B cell (primary cell): ENCODE data around the gene UBXN6. TPM values are rescaled to one million over a fixed set of nuclear protein-coding genes. Genes with fewer than 3 reads are reported as not detected.

Experiments used
- ATAC-seq: fragments of 200-7000 bp; cut with Tn5 transposase; one replicate; pipeline ENCODE4 v1.10.0; 2021; ENCODE audit warnings: low read depth, mild to moderate bottlenecking, moderate number of reproducible peaks, moderate library complexity
- CTCF ChIA-PET: fragments of 350-600 bp; sonication (Branson Sonifier 250); formaldehyde crosslinking; loops from one replicate; lab custom pipeline; 2021; ENCODE audit warnings: antibody characterized with exemption, inconsistent platforms; lab: Charles Lee
- POLR2A ChIA-PET: fragments of 350-600 bp; sonication (Branson Sonifier 250); formaldehyde crosslinking; loops from one replicate; lab custom pipeline; 2021; ENCODE audit warnings: antibody characterized with exemption; lab: Charles Lee
- DNase-seq: peaks from one replicate; pipeline ENCODE4 v3.0.0; 2013
- H2AFZ ChIP-seq: 2 replicates; pipeline ENCODE4 v1.6.1; 2012; ENCODE audit warnings: mild to moderate bottlenecking, low read depth, low read length; ENCODE audit not compliant: insufficient read depth, poor library complexity, severe bottlenecking
- H3K27ac ChIP-seq, 2 donors: 1 replicate in 1 of 2; 2 replicates in 1 of 2; pipeline ENCODE4 v1.5.1; 2012 to 2013; ENCODE audit warnings: low read length in 2 of 2, mild to moderate bottlenecking in 2 of 2, moderate library complexity in 1 of 2
- H3K27me3 ChIP-seq, 4 experiments: fragments of 200-600 bp in 1 of 4; sonication (generic) in 1 of 4; replicated peaks in 1 of 4; 1 replicate in 2 of 4; 2 replicates in 2 of 4; pipeline versions ENCODE4 v1.6.1 to v1.7.0; 2013 to 2016; ENCODE audit warnings: low read length in 3 of 4, mild to moderate bottlenecking in 2 of 4, mixed read lengths in 1 of 4, moderate library complexity in 1 of 4; ENCODE audit not compliant: insufficient read depth in 4 of 4, control insufficient read depth in 3 of 4; ENCODE audit errors: control extremely low read depth in 1 of 4
- H3K36me3 ChIP-seq, 2 experiments: replicated peaks in 1 of 2; 1 replicate in 1 of 2; 2 replicates in 1 of 2; pipeline versions ENCODE4 v1.6.1 to v1.7.1; 2013; ENCODE audit warnings: low read length in 1 of 2; ENCODE audit not compliant: insufficient read depth in 2 of 2, control insufficient read depth in 1 of 2; ENCODE audit errors: control extremely low read depth in 1 of 2, extremely low read depth in 1 of 2
- H3K4me1 ChIP-seq, 2 donors: fragments of 200-600 bp in 1 of 2; sonication (generic) in 1 of 2; 1 replicate in 1 of 2; 2 replicates in 1 of 2; pipeline versions ENCODE4 v1.5.1 to v1.6.1; 2013 to 2017; ENCODE audit warnings: low read length in 2 of 2; ENCODE audit not compliant: control insufficient read depth in 2 of 2, insufficient read depth in 2 of 2
- H3K4me2 ChIP-seq: replicated peaks from 2 replicates; pipeline ENCODE3; 2012; ENCODE audit warnings: mild to moderate bottlenecking, low read depth, low read length; ENCODE audit not compliant: poor library complexity, severe bottlenecking
- H3K4me3 ChIP-seq, 5 experiments: fragments of 200-600 bp in 1 of 5; sonication (generic) in 1 of 5; 1 replicate in 3 of 5; 2 replicates in 2 of 5; pipeline versions ENCODE4 v1.5.1 to v1.7.0; 2011 to 2016; ENCODE audit warnings: low read length in 4 of 5, mild to moderate bottlenecking in 4 of 5, low read depth in 2 of 5, control low read depth in 1 of 5, moderate library complexity in 1 of 5; ENCODE audit not compliant: insufficient read depth in 1 of 5; ENCODE audit errors: control extremely low read depth in 1 of 5, extremely low read depth in 1 of 5
- H3K79me2 ChIP-seq: fragments of 200-600 bp; sonication (generic); one replicate; pipeline ENCODE4 v1.6.0; 2016; ENCODE audit warnings: low read length; ENCODE audit not compliant: control insufficient read depth, insufficient read depth
- H3K9ac ChIP-seq: fragments of 200-600 bp; sonication (generic); 2 replicates; pipeline ENCODE4 v1.6.1; 2017; ENCODE audit warnings: mild to moderate bottlenecking, low read length, moderate library complexity
- H3K9me3 ChIP-seq, 3 donors: one replicate each; pipeline versions ENCODE4 v1.6.1 to v1.7.1; 2013; ENCODE audit warnings: low read length in 2 of 3; ENCODE audit not compliant: control insufficient read depth in 2 of 3, insufficient read depth in 1 of 3; ENCODE audit errors: control extremely low read depth in 1 of 3
- H4K20me1 ChIP-seq: 2 replicates; pipeline ENCODE4 v1.6.0; 2012; ENCODE audit warnings: mild to moderate bottlenecking, low read length; ENCODE audit not compliant: insufficient read depth, control insufficient read depth, poor library complexity, severe bottlenecking
- H3K27ac Mint-ChIP-seq: one replicate; pipeline ENCODE4 v1.8.0; 2021; ENCODE audit warnings: mixed read lengths
- H3K27me3 Mint-ChIP-seq: one replicate; pipeline ENCODE4 v1.8.0; 2021; ENCODE audit warnings: mixed read lengths
- H3K4me1 Mint-ChIP-seq: one replicate; pipeline ENCODE4 v1.8.0; 2021; ENCODE audit warnings: mixed read lengths
- H3K4me3 Mint-ChIP-seq: one replicate; pipeline ENCODE4 v1.8.0; 2021; ENCODE audit warnings: mixed read lengths
- H3K9me3 Mint-ChIP-seq: one replicate; pipeline ENCODE4 v1.8.0; 2022; ENCODE audit warnings: mixed read lengths; ENCODE audit not compliant: insufficient read depth
- EZH2 ChIP-seq: IDR thresholded peaks from 2 replicates; pipeline ENCODE4 v1.6.1; 2012; ENCODE audit warnings: borderline replicate concordance, low read depth, mild to moderate bottlenecking, moderate library complexity, low read length; ENCODE audit not compliant: insufficient read depth, poor library complexity, severe bottlenecking
- WGBS: methylation state at CpG from one replicate; pipeline ENCODE4 v1.1.5; 2013; ENCODE audit warnings: missing lambda C conversion rate; ENCODE audit not compliant: insufficient coverage; 5-methylcytosine and 5-hydroxymethylcytosine counted together
- intact Hi-C: fragments of 100-400 bp; cut with micrococcal nuclease; formaldehyde crosslinking; loops from one replicate; pipeline ENCODE4 v1.10.0; 2022
- polyA plus RNA-seq: library from polyadenylated mRNA; depleted of rRNA; stranded (reverse); fragments of >200 nt; gene quantifications from 2 replicates; pipeline ENCODE4 v1.2.3, GENCODE V29; 2012
- total RNA-seq, 2 donors: library from RNA; stranded (reverse); fragments of 120-200 nt in 1 of 2; gene quantifications; 1 replicate in 1 of 2; 2 replicates in 1 of 2; pipeline versions ENCODE4 v1.2.3 to v1.2.4, GENCODE V29; 2013 to 2022
- TF ChIP-seq, protein P1 (sequence below): fragments of 200-600 bp; IDR thresholded peaks from one replicate; pipeline ENCODE4 v1.8.0; 2022; ENCODE audit warnings: antibody characterized with exemption, mild to moderate bottlenecking

Gene UBXN6
- total and polyA plus RNA-seq, 2 donors (not counting 1 experiment from before 2014, with no cell fraction given) = 75.8 to 76.6 TPM

- Mint-ChIP-seq H3K4me3 (no peak overlapping the region), H3K27ac (no peak overlapping the region), H3K9me3 (no peaks in the 10 kb centered on the region), H3K27me3 (no peaks in the 10 kb centered on the region), H3K4me1 (no peaks in the 10 kb centered on the region)
- H3K4me3 ChIP-seq = no peak overlapping the region
- WGBS = 95% methylated on average over 6 of the region's 8 CpGs
- H3K9me3 ChIP-seq = no peaks in the 10 kb centered on the region
- ChIA-PET POLR2A (interaction anchor here (0.6 to 0.7 kb wide), 2 partner anchors 164 to 248 kb away, joined by 5 to 7 read pairs; partner anchors contain the start of gene YJU2), CTCF (no interaction called here)
- H3K36me3 ChIP-seq = peaks cover 5 to 46% of the 10 kb centered on the region in 2 experiments
- H3K9ac ChIP-seq = no peak overlapping the region
- no peaks in the 10 kb centered on the region for H3K4me1 ChIP-seq
- TF ChIP-seq EZH2 = no peak
- TF ChIP-seq, protein P1, sequence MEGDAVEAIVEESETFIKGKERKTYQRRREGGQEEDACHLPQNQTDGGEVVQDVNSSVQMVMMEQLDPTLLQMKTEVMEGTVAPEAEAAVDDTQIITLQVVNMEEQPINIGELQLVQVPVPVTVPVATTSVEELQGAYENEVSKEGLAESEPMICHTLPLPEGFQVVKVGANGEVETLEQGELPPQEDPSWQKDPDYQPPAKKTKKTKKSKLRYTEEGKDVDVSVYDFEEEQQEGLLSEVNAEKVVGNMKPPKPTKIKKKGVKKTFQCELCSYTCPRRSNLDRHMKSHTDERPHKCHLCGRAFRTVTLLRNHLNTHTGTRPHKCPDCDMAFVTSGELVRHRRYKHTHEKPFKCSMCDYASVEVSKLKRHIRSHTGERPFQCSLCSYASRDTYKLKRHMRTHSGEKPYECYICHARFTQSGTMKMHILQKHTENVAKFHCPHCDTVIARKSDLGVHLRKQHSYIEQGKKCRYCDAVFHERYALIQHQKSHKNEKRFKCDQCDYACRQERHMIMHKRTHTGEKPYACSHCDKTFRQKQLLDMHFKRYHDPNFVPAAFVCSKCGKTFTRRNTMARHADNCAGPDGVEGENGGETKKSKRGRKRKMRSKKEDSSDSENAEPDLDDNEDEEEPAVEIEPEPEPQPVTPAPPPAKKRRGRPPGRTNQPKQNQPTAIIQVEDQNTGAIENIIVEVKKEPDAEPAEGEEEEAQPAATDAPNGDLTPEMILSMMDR = no peak
- DNase-seq = no peak
- no peak overlapping the region for H3K27ac ChIP-seq
- H3K27me3 ChIP-seq = no peaks in the 10 kb centered on the region
- no peak for ATAC-seq
- H3K79me2 ChIP-seq = peaks cover 11% of the 10 kb centered on the region
- no peaks in the 10 kb centered on the region for H4K20me1 ChIP-seq
- no peak overlapping the region for H3K4me2 ChIP-seq
- intact Hi-C loops = no loop called here
- H2AFZ ChIP-seq = no peak overlapping the region
These were observed 37.1 kb upstream of the UBXN6 start for GRCh38 chr19:4494691-4495064.

GRCh38 chr19:4493929-4494690 lies 36.5 kb upstream of the UBXN6 start:
- Mint-ChIP-seq H3K4me1 (no peaks in the 10 kb centered on the region), H3K27ac (no peak overlapping the region), H3K4me3 (no peak overlapping the region), H3K27me3 (no peaks in the 10 kb centered on the region), H3K9me3 (no peaks in the 10 kb centered on the region)
- H3K79me2 ChIP-seq = peaks cover 11% of the 10 kb centered on the region
- POLR2A ChIA-PET = interaction anchor here (0.6 kb wide), 1 partner anchor 163 kb away, joined by 5 read pairs; no protein-coding TSS in a partner anchor
- no peak overlapping the region for H3K9ac ChIP-seq
- H2AFZ ChIP-seq = no peak overlapping the region
- H4K20me1 ChIP-seq = no peaks in the 10 kb centered on the region
- CTCF ChIA-PET = no interaction called here
- WGBS = 98% methylated on average over 59 of the region's 61 CpGs
- H3K4me1 ChIP-seq = no peaks in the 10 kb centered on the region
- ATAC-seq (no peak), DNase-seq (no peak)
- no peaks in the 10 kb centered on the region for H3K27me3 ChIP-seq
- TF ChIP-seq, protein P1 = no peak
- H3K4me2 ChIP-seq = no peak overlapping the region
- H3K27ac ChIP-seq = no peak overlapping the region
- H3K9me3 ChIP-seq = no peaks in the 10 kb centered on the region
- intact Hi-C loops = no loop called here
- no peak overlapping the region for H3K4me3 ChIP-seq
- H3K36me3 ChIP-seq = peaks cover 5 to 49% of the 10 kb centered on the region in 2 experiments
